A673 (cell line): ENCODE data around the gene ITGB6.

Experiments
- EZH2 ChIP-seq: fragments of 200-600 bp; sonication (generic); IDR thresholded peaks from 2 replicates; pipeline ENCODE4 v1.6.1; 2017; ENCODE audit warnings: borderline replicate concordance, low read depth, mild to moderate bottlenecking, mixed read lengths, antibody characterized with exemption, low read length; ENCODE audit not compliant: poor library complexity, severe bottlenecking
- TF ChIP-seq, protein P1 (sequence below): fragments of 300-800, 200-600 bp; sonication (generic); conservative IDR thresholded peaks from 2 replicates; pipeline ENCODE4 v1.5.1; 2017; ENCODE audit warnings: low read depth, mild to moderate bottlenecking, antibody characterized with exemption, low read length, moderate library complexity, mixed read lengths

- TF ChIP-seq, protein P1, sequence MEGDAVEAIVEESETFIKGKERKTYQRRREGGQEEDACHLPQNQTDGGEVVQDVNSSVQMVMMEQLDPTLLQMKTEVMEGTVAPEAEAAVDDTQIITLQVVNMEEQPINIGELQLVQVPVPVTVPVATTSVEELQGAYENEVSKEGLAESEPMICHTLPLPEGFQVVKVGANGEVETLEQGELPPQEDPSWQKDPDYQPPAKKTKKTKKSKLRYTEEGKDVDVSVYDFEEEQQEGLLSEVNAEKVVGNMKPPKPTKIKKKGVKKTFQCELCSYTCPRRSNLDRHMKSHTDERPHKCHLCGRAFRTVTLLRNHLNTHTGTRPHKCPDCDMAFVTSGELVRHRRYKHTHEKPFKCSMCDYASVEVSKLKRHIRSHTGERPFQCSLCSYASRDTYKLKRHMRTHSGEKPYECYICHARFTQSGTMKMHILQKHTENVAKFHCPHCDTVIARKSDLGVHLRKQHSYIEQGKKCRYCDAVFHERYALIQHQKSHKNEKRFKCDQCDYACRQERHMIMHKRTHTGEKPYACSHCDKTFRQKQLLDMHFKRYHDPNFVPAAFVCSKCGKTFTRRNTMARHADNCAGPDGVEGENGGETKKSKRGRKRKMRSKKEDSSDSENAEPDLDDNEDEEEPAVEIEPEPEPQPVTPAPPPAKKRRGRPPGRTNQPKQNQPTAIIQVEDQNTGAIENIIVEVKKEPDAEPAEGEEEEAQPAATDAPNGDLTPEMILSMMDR: no peak
- no peak for TF ChIP-seq EZH2
These were observed 26.3 kb upstream of the ITGB6 start for GRCh38 chr2:160226367-160226766.
